Vagina (tissue), 2 donors: ENCODE measurements around the gene EXOC6B.

Source experiments
- POLR2A ChIP-seq, 2 donors: fragments of 450-650 bp; IDR thresholded peaks; one replicate each; pipeline ENCODE4 v1.6.1; 2017; ENCODE audit warnings: antibody characterized with exemption in 2 of 2, mild to moderate bottlenecking in 2 of 2, moderate library complexity in 2 of 2
- POLR2AphosphoS5 ChIP-seq, 2 donors: sonication (generic); formaldehyde crosslinking; IDR thresholded peaks; one replicate each; pipeline ENCODE4 v1.9.0; 2017; ENCODE audit warnings: antibody characterized with exemption in 2 of 2, mild to moderate bottlenecking in 2 of 2, low read depth in 1 of 2; ENCODE audit not compliant: insufficient read depth in 1 of 2
- TF ChIP-seq, protein P1 (sequence below), 3 experiments: fragments of 450-650 bp in 2 of 3; fragments of 200-600 bp in 1 of 3; sonication (generic) in 1 of 3; IDR thresholded peaks; one replicate each; pipeline ENCODE4 v1.5.1; 2017 to 2019; ENCODE audit warnings: antibody characterized with exemption in 3 of 3, mild to moderate bottlenecking in 2 of 3, moderate library complexity in 2 of 3

DNA sequence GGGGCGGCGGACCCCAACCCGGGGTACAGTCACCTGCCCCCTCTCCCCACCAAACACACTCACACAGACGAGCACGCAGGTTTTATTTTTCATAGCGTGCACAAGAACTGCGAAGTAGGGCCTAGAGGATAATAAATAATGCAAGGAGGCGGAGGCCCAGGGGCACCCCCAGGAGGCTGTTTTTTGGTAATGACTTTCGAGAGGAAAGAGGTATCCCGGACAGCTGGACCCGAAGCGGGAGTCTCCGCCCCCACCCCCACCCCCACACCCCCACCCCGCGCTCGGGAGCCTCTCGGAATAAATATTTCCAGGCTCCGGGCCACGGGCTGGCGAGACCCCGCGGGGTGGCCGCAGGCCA lies 681.6 kb downstream of the EXOC6B start:
- TF ChIP-seq POLR2AphosphoS5 (IDR thresholded peaks at IDR 0.05; ENCODE audit: insufficient read depth in 1 of 2, low read depth in 1 of 2): no peak
- TF ChIP-seq, protein P1, sequence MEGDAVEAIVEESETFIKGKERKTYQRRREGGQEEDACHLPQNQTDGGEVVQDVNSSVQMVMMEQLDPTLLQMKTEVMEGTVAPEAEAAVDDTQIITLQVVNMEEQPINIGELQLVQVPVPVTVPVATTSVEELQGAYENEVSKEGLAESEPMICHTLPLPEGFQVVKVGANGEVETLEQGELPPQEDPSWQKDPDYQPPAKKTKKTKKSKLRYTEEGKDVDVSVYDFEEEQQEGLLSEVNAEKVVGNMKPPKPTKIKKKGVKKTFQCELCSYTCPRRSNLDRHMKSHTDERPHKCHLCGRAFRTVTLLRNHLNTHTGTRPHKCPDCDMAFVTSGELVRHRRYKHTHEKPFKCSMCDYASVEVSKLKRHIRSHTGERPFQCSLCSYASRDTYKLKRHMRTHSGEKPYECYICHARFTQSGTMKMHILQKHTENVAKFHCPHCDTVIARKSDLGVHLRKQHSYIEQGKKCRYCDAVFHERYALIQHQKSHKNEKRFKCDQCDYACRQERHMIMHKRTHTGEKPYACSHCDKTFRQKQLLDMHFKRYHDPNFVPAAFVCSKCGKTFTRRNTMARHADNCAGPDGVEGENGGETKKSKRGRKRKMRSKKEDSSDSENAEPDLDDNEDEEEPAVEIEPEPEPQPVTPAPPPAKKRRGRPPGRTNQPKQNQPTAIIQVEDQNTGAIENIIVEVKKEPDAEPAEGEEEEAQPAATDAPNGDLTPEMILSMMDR (IDR thresholded peaks at IDR 0.05): no peak
- TF ChIP-seq POLR2A (IDR thresholded peaks at IDR 0.05): no peak
